Activated CD4-positive, alpha-beta T cell treated with anti-CD3 and anti-CD28 coated beads for 1 hour (primary cell): Measurements from ENCODE around the gene TOR1B.
"Not testable (repeated sequence)": the region's sequence is repeated elsewhere in the genome, so short reads cannot be mapped to it uniquely, and the experiment has no call there.

Source experiments
- DNase-seq: peaks from one replicate; pipeline ENCODE4 v3.0.0-alpha.2; 2020

TOR1B gene

GRCh38 chr9:129776938-129777768 lies 25.8 kb upstream of the TOR1B start:
- no peak for DNase-seq

DNA sequence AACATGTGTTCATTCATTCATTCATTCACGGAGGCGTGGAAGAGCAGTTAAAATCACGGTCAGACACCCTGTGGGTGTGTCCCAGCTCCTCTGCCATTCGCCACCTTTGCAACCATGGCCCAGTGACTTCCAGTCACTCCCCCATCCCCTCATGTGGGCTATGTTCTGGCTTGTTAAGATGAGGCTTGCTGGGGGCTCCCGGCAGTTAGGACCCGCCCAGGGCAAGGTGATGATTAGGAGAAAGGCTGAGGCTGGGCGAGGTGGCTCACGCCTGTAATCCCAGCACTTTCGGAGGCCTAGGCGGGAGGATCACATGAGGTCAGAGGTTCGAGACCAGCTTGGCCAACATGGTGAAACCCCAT lies 25.2 kb upstream of the TOR1B start:
- DNase-seq = no peak

DNA sequence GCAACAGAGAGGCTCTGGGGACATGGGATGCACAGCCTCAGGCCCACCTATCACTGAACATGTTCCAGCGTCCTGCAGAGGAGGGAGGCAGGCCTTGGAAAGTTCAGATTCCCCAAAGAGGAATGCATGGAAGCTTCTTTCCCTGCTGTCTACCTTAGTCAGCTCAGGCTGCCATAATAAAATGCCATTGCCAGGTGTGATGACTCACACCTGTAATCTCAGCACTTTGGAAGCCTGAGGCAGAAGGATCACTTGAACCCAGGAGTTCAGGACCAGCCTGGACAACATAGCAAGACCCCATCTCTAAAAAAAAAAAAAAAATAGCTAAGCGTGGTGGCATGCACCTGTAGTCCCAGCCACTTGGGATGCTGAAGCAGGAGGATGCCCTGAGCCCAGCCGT lies 24.5 kb upstream of the TOR1B start:
- DNase-seq = no peak

- DNase-seq = no peak
Measured at GRCh38 chr9:129779560-129780190, 23.3 kb upstream of the TOR1B start.

- no peak for DNase-seq
Measured at GRCh38 chr9:129781131-129781530, 21.9 kb upstream of the TOR1B start.

GRCh38 chr9:129781981-129782380 lies 21.0 kb upstream of the TOR1B start:
- no peak for DNase-seq

DNA sequence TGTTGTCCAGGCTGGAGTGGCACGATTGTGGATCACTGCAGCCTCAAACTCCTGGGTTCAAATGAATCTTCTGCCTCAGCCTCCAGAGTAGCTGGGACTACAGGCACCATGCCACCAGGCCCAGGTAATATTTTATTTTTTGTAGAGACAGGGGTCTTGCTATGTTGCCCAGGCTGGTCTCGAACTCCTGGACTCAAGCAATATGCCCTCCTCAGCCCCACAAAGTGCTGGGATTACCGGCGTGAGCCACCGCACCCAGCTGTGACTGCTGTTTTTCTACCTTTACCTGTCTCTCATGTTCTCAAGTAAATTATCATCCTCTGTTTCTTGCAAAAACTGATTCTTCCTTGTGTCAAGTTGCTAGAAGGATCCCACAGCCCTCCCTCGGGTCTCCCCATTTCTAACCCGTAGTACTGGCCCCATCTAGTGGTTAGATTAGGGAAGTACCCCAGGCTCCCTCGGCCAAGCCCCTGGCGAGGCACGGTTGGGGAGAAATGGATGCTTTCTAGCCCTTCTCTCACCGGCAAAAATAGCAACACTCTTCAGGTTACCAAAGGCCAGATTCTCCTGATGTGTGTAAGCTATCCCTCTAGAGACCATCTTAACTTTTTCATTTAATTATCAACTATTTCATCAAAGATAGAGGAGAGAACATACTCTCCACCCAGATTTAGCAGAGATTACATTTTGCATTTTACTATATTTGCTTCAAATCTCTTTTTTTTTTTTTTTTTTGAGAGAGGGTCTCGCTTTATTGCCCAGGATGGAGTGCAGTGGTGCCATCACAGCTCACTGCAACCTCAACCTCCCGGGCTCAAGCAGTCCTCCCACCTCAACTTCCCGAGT lies 19.2 kb upstream of the TOR1B start:
- peak; percentile 61 for DNase-seq

- not testable (repeated sequence) for DNase-seq
Measured at GRCh38 chr9:129784970-129785369, 18.0 kb upstream of the TOR1B start.

DNA sequence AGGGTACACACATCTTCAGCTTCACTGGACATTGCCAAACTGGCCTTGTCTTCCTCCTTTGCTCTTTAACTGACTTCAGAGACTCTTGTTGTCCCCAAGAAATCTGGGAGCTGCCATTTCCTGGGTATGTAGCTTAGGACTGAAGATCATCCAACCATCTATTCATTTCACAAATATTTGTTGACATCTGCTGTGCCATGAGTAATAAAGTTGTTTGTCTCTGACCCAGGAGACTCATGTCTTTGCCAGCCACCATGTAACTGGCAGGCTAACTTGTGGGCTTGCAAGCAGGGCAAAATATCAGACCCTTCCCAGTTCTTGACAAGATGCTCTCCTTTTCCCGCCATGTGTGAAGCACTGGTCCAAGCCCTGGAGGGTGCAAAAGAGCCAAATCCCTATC lies 17.1 kb upstream of the TOR1B start:
- DNase-seq = no peak

GRCh38 chr9:129786481-129786880 lies 16.5 kb upstream of the TOR1B start:
- no peak for DNase-seq

DNA sequence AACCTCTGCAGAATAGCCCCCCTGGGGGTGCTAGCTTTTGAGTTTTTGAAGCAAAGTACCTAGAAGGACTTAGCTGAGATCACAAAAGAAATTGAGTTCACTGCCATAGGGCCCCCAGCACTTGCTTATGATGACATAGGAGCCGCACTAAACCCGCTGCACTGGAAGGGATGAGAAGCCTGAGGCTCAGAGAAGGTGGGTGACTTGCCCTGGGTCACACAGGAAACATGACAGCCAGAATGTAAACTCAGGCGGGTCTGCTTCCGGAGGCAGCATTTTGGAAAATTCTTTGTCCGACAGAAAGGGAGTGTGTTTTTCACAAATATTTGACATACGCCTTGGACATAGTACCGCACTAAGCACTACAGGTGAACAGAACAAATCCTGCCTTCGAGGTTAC lies 8.4 kb upstream of the TOR1B start:
- DNase-seq = no peak

- not testable (repeated sequence) for DNase-seq
Measured at GRCh38 chr9:129796029-129796428, 7.0 kb upstream of the TOR1B start.

GRCh38 chr9:129798973-129799372 lies 4.0 kb upstream of the TOR1B start:
- no peak for DNase-seq

DNA sequence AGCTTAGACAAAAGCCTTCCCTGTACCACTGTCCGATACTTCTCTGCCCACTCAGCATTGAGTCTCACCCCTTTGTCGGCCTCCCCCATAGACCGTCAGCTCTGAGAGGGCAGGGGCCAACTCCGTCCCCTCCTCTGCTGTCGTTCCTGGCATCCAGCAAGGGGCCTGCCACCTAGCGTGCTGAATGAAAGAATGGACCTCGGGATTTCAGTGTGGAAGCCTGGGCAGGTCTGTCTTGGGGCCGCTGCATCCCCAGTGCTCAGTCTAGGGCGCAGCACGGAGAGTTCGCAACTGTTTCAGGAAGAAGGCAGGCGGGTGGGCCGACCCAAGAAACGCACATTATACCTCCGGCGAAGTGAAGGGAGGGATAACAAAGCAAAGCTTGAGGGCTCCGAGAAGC lies 1.5 kb upstream of the TOR1B start:
- no peak for DNase-seq

- DNase-seq = no peak
Measured at GRCh38 chr9:129803676-129804060, 684 bp downstream of the TOR1B start.

- no peak for DNase-seq
Measured at GRCh38 chr9:129806061-129806460, 3.1 kb downstream of the TOR1B start.

GRCh38 chr9:129809346-129809745 lies 6.4 kb downstream of the TOR1B start:
- DNase-seq = no peak

DNA sequence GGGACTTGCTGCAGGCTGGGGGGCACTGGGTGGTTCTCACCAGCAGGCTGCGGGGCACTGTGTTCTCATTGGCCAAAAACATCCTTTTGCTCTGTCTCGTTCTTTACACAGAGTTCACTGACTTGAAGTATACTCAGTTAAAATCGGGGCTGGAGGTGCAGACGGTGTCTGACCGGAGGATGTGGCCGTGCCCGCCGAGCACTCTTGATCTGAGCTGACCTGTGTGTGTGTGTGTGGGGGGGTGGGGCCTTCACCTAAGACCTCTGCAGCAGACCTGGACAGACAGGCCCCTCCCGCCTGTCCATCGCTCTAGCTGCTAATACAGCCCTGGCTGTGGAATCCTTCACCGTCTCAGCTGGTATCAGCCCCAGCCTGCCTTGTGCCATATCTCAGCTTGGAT lies 7.1 kb downstream of the TOR1B start:
- no peak for DNase-seq

GRCh38 chr9:129810788-129811187 lies 7.8 kb downstream of the TOR1B start:
- no peak for DNase-seq

GRCh38 chr9:129811967-129812363 lies 9.0 kb downstream of the TOR1B start:
- no peak for DNase-seq

- DNase-seq = no peak
Measured at GRCh38 chr9:129812385-129812784, 9.4 kb downstream of the TOR1B start.

DNA sequence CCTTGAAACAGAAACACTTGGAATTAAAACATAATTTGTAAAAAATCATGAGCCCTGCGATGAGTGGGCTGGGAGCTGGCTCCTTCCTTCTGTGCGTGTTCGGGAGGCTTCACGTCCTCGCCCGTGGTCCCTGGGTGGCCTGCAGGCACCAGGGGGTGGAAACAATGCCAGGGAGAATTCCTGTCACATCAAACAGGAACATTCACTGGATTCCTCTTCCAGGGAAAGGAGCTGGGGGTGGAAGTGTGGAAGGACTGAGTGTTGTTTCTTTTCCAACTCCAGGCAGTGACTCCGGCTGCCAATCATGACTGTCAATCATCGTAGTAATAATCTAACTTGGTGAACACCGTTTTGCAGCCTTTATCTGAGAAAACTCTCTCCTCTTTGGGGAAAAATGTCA lies 10.7 kb downstream of the TOR1B start:
- DNase-seq = no peak

DNA sequence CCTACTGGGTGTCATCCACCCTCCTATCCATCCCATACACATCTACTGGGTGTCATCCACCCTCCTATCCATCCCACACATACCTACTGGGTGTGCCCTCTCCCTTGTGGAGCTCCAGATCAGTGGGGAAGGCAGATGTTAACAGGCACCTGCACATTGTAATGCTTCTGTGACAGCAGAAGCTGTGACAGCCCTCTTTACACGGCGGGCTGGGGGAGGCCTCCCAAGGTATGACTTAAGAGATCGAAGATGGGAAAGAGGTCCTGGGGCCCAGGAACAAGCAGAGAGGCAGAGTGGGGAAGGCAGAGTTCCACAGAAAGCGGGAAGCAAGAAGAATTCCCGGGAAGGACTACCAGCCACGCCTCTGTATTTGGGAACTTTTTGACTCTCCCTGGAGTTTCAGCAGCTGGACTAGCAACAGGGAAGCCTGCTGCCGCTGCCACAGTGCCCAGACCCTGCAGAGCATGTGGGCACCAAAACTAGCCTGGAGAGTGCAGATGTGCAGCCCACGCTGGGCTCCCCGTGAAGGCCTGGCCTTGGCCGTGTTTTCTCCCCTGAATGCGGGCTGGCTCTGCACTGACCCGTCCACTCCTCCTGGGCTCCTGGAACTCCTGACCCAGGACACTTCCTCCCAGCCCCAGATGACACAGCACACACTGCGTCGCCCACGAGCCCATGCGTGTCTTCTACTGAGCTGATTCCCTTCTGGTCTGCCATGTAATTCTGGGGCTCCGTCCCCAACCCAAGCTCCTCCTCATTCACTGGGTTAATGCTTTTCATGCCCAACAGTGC lies 11.6 kb downstream of the TOR1B start:
- DNase-seq = no peak
